Measurements from ENCODE around the gene VTI1A. TPM values are rescaled to one million over a fixed set of nuclear protein-coding genes. Genes with fewer than 3 reads are reported as not detected.

The VTI1A gene
- total and polyA plus RNA-seq, 2 of the 8 experiments (the other 6 are each of a cell fraction or from before 2014, with no cell fraction given) = 6.0 to 20.0 TPM

GRCh38 chr10:112426111-112426510 is 20.9 kb upstream of the VTI1A start:
- no peak overlapping the region for H3K4ac ChIP-seq (replicated peaks; ENCODE audit: insufficient read length, low read depth, low read length)

More at GRCh38 chr10:112426111-112426510, 20.9 kb upstream of the VTI1A start:
- H3K18ac ChIP-seq (ENCODE audit: extremely low read depth, low read length) = no peak overlapping the region
- no peak overlapping the region for H2AK5ac ChIP-seq (ENCODE audit: low read depth, low read length)
- no peaks in the 10 kb centered on the region for H3K4me1 ChIP-seq (replicated peaks in 1 of 4; ENCODE audit: control insufficient read depth in 3 of 4, insufficient read depth in 4 of 4, low read length in 3 of 4)
- no peak overlapping the region for H4K8ac ChIP-seq (ENCODE audit: extremely low read depth, insufficient read depth, low read length)
- H3K9ac ChIP-seq (replicated peaks in 1 of 4; ENCODE audit: extremely low read depth in 1 of 4, low read depth in 3 of 4, low read length in 3 of 4) = no peak overlapping the region
- H2BK120ac ChIP-seq (replicated peaks; ENCODE audit: low read depth, low read length) = no peak overlapping the region
- ChIA-PET CTCF (ENCODE audit: partially characterized antibody) (interaction anchor here (1.3 to 3.8 kb wide), 2 partner anchors 9 to 46 kb away, joined by 6 to 21 read pairs; no protein-coding TSS in a partner anchor), POLR2A (ENCODE audit: partially characterized antibody) (interaction anchor here (0.8 to 1.3 kb wide), 2 partner anchors 21 to 30 kb away, joined by 3 to 4 read pairs; partner anchors contain the start of genes VTI1A and ZDHHC6)
- H3K14ac ChIP-seq (ENCODE audit: insufficient read length) = no peak overlapping the region
- no peak overlapping the region for H4K91ac ChIP-seq (replicated peaks; ENCODE audit: insufficient read length, low read length)
- DNase-seq (ENCODE audit: low read depth in 1 of 2, low spot score in 2 of 2) (no peak), FAIRE-seq (no peak)
- no peaks in the 10 kb centered on the region for H3K27me3 ChIP-seq (replicated peaks in 1 of 4; ENCODE audit: control insufficient read depth in 3 of 4, extremely low read depth in 1 of 4, insufficient read depth in 3 of 4, low read length in 3 of 4)
- H3K4me3 ChIP-seq (ENCODE audit: extremely low read depth in 1 of 4, insufficient read depth in 2 of 4, low read depth in 3 of 4, low read length in 4 of 4) = no peak overlapping the region
- no peaks in the 10 kb centered on the region for H3K9me3 ChIP-seq (ENCODE audit: insufficient read depth in 2 of 2, low read depth in 1 of 2, low read length in 1 of 2)
- H3K27ac ChIP-seq (ENCODE audit: low read depth, low read length) = no peak overlapping the region
- no peaks in the 10 kb centered on the region for H3K79me2 ChIP-seq (ENCODE audit: control insufficient read depth in 1 of 2, insufficient read depth in 2 of 2, low read length in 2 of 2)
- no peak overlapping the region for H3K56ac ChIP-seq (replicated peaks; ENCODE audit: insufficient read length, low read depth, low read length)
- H3K23me2 ChIP-seq (ENCODE audit: low read depth, low read length) = no peaks in the 10 kb centered on the region
- peaks cover 0 to 2% of the 10 kb centered on the region in 2 experiments for H4K20me1 ChIP-seq (replicated peaks in 1 of 2; ENCODE audit: control insufficient read depth in 1 of 2, insufficient read depth in 2 of 2, low read length in 2 of 2)
- no peak for TF ChIP-seq CHD2 (IDR thresholded peaks at IDR 0.05; ENCODE audit: low read length)
- TF ChIP-seq TCF12 (IDR thresholded peaks at IDR 0.05; ENCODE audit: low read depth, low read length) = no peak
- no peak overlapping the region for H3K23ac ChIP-seq (ENCODE audit: insufficient read length)
- H2BK5ac ChIP-seq (ENCODE audit: low read depth, low read length) = no peak overlapping the region
- 78% methylated on average over 2 of the region's 2 CpGs; no CpG with 5 or more reads in 1 of the 2 experiments for WGBS, 2 experiments (ENCODE audit: extremely low coverage in 1 of 2, insufficient coverage in 1 of 2, insufficient read length in 1 of 2, insufficient replicate concordance in 2 of 2, low coverage in 1 of 2, low lambda C conversion rate in 2 of 2, missing lambda C conversion rate in 1 of 2)
- H2AFZ ChIP-seq (ENCODE audit: low read length) = no peak overlapping the region
- peaks cover 0 to 17% (median 4%) of the 10 kb centered on the region in 4 experiments; a peak in 5 of 8 replicates for H3K36me3 ChIP-seq (ENCODE audit: control insufficient read depth in 2 of 4, insufficient read depth in 4 of 4, low read length in 3 of 4)
- H2BK15ac ChIP-seq (ENCODE audit: low read length) = no peak overlapping the region
- H3K79me1 ChIP-seq (ENCODE audit: low read depth, low read length) = no peaks in the 10 kb centered on the region
- H4K5ac ChIP-seq (ENCODE audit: insufficient read length, low read depth, low read length) = no peak overlapping the region
- H2BK12ac ChIP-seq (ENCODE audit: low read depth, low read length) = no peak overlapping the region
- H2BK20ac ChIP-seq (ENCODE audit: low read length) = no peak overlapping the region
- H3K4me2 ChIP-seq (ENCODE audit: insufficient read depth in 1 of 2, low read depth in 2 of 2, low read length in 2 of 2) = no peak overlapping the region
